Prostate gland (tissue), 2 donors: ENCODE results near the gene CASQ2. TPM values are rescaled to one million over a fixed set of nuclear protein-coding genes. Genes with fewer than 3 reads are reported as not detected.

Experiments
- DNase-seq: peaks from one replicate; pipeline ENCODE4 v3.0.0-alpha.2; 2019; ENCODE audit warnings: low spot score
- H3K27ac ChIP-seq, 2 donors: fragments of 200-600 bp; sonication (generic); 2 replicates each; pipeline ENCODE4 v1.5.1; 2017 to 2019
- H3K27me3 ChIP-seq: fragments of 200-600 bp; sonication (generic); replicated peaks from 2 replicates; pipeline ENCODE4 v1.5.1; 2019; ENCODE audit not compliant: insufficient read depth
- H3K36me3 ChIP-seq, 2 donors: fragments of 200-600 bp; sonication (generic); 1 replicate in 1 of 2; 2 replicates in 1 of 2; pipeline versions ENCODE4 v1.5.1 to v1.8.1; 2017 to 2019
- H3K4me1 ChIP-seq: fragments of 200-600 bp; sonication (generic); replicated peaks from 2 replicates; pipeline ENCODE4 v1.5.1; 2019
- H3K4me3 ChIP-seq, 2 donors: fragments of 200-600 bp; sonication (generic); 2 replicates each; pipeline ENCODE4 v1.5.1; 2017 to 2019
- H3K9me3 ChIP-seq: fragments of 200-600 bp; sonication (generic); 2 replicates; pipeline ENCODE4 v1.5.1; 2017
- CTCF ChIP-seq, 4 experiments: fragments of 200-600 bp in 2 of 4; fragments of 450-650 bp in 2 of 4; sonication (generic) in 2 of 4; IDR thresholded peaks; 1 replicate in 3 of 4; 2 replicates in 1 of 4; pipeline ENCODE4 v1.5.1; 2016 to 2019; ENCODE audit warnings: antibody characterized with exemption in 4 of 4, mild to moderate bottlenecking in 2 of 4, moderate library complexity in 2 of 4
- POLR2A ChIP-seq: fragments of 450-650 bp; IDR thresholded peaks from one replicate; pipeline ENCODE4 v1.6.1; 2016; ENCODE audit warnings: antibody characterized with exemption, mild to moderate bottlenecking
- POLR2AphosphoS5 ChIP-seq: sonication (generic); formaldehyde crosslinking; IDR thresholded peaks from one replicate; pipeline ENCODE4 v1.6.1; 2017; ENCODE audit warnings: antibody characterized with exemption
- WGBS: methylation state at CpG from one replicate; pipeline ENCODE4 v1.1.5; 2018; 5-methylcytosine and 5-hydroxymethylcytosine counted together
- intact Hi-C: fragments of 100-400 bp; cut with DNase I; formaldehyde crosslinking; loops from one replicate; pipeline ENCODE4 v1.14.2; 2022
- total RNA-seq, 2 donors: library from RNA; depleted of rRNA; stranded (reverse); fragments of >200 nt; gene quantifications; one replicate each; pipeline ENCODE4 v1.1.0, GENCODE V29; 2016

CASQ2 gene
- total RNA-seq, 2 donors from 2014 or later: 6.4 to 6.6 TPM

GRCh38 chr1:115714572-115715141 lies 53.9 kb downstream of the CASQ2 start:
- peaks cover 11% of the 10 kb centered on the region for H3K4me1 ChIP-seq
- 40% methylated on average over 1 of the region's 1 CpG for WGBS
- H3K27me3 ChIP-seq: no peaks in the 10 kb centered on the region
- intact Hi-C loops: no loop called here
- H3K4me3 ChIP-seq: no peak overlapping the region
- no peaks in the 10 kb centered on the region for H3K9me3 ChIP-seq
- peak in 1 of 4 experiments; percentile 12 for TF ChIP-seq CTCF (IDR thresholded peaks at IDR 0.05)
- TF ChIP-seq POLR2AphosphoS5: peak; percentile 94
- no peak for TF ChIP-seq POLR2A
- DNase-seq: peak; percentile 95
- no peak overlapping the region for H3K27ac ChIP-seq
- H3K36me3 ChIP-seq: no peaks in the 10 kb centered on the region

- H3K4me1 ChIP-seq: peaks cover 11% of the 10 kb centered on the region
- 78% methylated on average over 5 of the region's 5 CpGs for WGBS
- H3K36me3 ChIP-seq: no peaks in the 10 kb centered on the region
- DNase-seq: no peak
- no peak for TF ChIP-seq POLR2A
- no peak for TF ChIP-seq CTCF (IDR thresholded peaks at IDR 0.05)
- TF ChIP-seq POLR2AphosphoS5: no peak
- no peak overlapping the region for H3K27ac ChIP-seq
- no peaks in the 10 kb centered on the region for H3K9me3 ChIP-seq
- intact Hi-C loops: no loop called here
- H3K4me3 ChIP-seq: no peak overlapping the region
- no peaks in the 10 kb centered on the region for H3K27me3 ChIP-seq
Measured at GRCh38 chr1:115713906-115714305, 54.6 kb downstream of the CASQ2 start.

GRCh38 chr1:115712911-115713609 lies 55.5 kb downstream of the CASQ2 start:
- Histone ChIP-seq H3K27ac (no peak overlapping the region), H3K4me1 (peaks cover 11% of the 10 kb centered on the region), H3K27me3 (no peaks in the 10 kb centered on the region), H3K9me3 (no peaks in the 10 kb centered on the region), H3K36me3 (no peaks in the 10 kb centered on the region), H3K4me3 (no peak overlapping the region)
- DNase-seq: no peak
- 63% methylated on average over 10 of the region's 10 CpGs for WGBS
- intact Hi-C loops: no loop called here
- TF ChIP-seq POLR2AphosphoS5 (no peak), POLR2A (no peak), CTCF (IDR thresholded peaks at IDR 0.05) (no peak)

- intact Hi-C loops: no loop called here
- TF ChIP-seq POLR2AphosphoS5 (peak; percentile 93), POLR2A (no peak), CTCF (IDR thresholded peaks at IDR 0.05) (no peak)
- H3K27ac ChIP-seq: no peak overlapping the region
- no peaks in the 10 kb centered on the region for H3K36me3 ChIP-seq
- H3K9me3 ChIP-seq: no peaks in the 10 kb centered on the region
- H3K4me1 ChIP-seq: peaks cover 11% of the 10 kb centered on the region
- DNase-seq: peak; percentile 79
- no peak overlapping the region for H3K4me3 ChIP-seq
- 50% methylated on average over 8 of the region's 9 CpGs for WGBS
- no peaks in the 10 kb centered on the region for H3K27me3 ChIP-seq
Measured at GRCh38 chr1:115710859-115711624, 57.5 kb downstream of the CASQ2 start.
